Measurements from ENCODE around the gene CLCNKB. TPM values are rescaled to one million over a fixed set of nuclear protein-coding genes. Genes with fewer than 3 reads are reported as not detected.

The CLCNKB gene
- total and polyA plus RNA-seq, 2 experiments from 2014 or later, result 1.3 to 1.9 TPM

GRCh38 chr1:16010837-16011236, 32.7 kb upstream of the CLCNKB start:
- Histone ChIP-seq H3K4me2 (no peak overlapping the region), H3K4me1 (ENCODE audit: insufficient read depth) (peaks cover 19% of the 10 kb centered on the region), H4K20me1 (replicated peaks; ENCODE audit: insufficient read depth) (no peaks in the 10 kb centered on the region), H3K4me3 (no peak overlapping the region), H3K9me2 (ENCODE audit: insufficient read depth) (no peaks in the 10 kb centered on the region), H3K27me3 (ENCODE audit: insufficient read depth) (no peaks in the 10 kb centered on the region), H3K27ac (ENCODE audit: low read depth) (no peak overlapping the region), H3K79me2 (replicated peaks; ENCODE audit: insufficient read depth) (no peaks in the 10 kb centered on the region), H2AFZ (no peak overlapping the region), H3F3A (replicated peaks; ENCODE audit: low read depth) (peaks cover 6% of the 10 kb centered on the region; the same call in 1 of the 2 replicates), H3K36me3 (ENCODE audit: insufficient read depth) (no peaks in the 10 kb centered on the region)
- Mint-ChIP-seq H3K27me3 (ENCODE audit: insufficient read depth, low read depth, poor library complexity) (peaks cover 16% of the 10 kb centered on the region), H3K4me3 (no peak overlapping the region), H3K4me1 (peaks cover 39% of the 10 kb centered on the region), H3K27ac (no peak overlapping the region), H3K9me3 (no peaks in the 10 kb centered on the region), H3K36me3 (ENCODE audit: low read depth) (no peaks in the 10 kb centered on the region)
- TF ChIP-seq CREB1 (CRISPR knock-in tag; IDR thresholded peaks at IDR 0.05; ENCODE audit: low read depth), result no peak
- no peak for TF ChIP-seq ZNF114 (CRISPR knock-in tag; IDR thresholded peaks at IDR 0.05)
- no peak for TF ChIP-seq ZNF462 (CRISPR knock-in tag; IDR thresholded peaks at IDR 0.05)
- TF ChIP-seq STAT1 (IDR thresholded peaks at IDR 0.05; ENCODE audit: unreplicated experiment), result no peak
- TF ChIP-seq, protein P1, sequence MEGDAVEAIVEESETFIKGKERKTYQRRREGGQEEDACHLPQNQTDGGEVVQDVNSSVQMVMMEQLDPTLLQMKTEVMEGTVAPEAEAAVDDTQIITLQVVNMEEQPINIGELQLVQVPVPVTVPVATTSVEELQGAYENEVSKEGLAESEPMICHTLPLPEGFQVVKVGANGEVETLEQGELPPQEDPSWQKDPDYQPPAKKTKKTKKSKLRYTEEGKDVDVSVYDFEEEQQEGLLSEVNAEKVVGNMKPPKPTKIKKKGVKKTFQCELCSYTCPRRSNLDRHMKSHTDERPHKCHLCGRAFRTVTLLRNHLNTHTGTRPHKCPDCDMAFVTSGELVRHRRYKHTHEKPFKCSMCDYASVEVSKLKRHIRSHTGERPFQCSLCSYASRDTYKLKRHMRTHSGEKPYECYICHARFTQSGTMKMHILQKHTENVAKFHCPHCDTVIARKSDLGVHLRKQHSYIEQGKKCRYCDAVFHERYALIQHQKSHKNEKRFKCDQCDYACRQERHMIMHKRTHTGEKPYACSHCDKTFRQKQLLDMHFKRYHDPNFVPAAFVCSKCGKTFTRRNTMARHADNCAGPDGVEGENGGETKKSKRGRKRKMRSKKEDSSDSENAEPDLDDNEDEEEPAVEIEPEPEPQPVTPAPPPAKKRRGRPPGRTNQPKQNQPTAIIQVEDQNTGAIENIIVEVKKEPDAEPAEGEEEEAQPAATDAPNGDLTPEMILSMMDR (conservative IDR thresholded peaks at IDR 0.05; ENCODE audit: low read depth in 2 of 2), result no peak
- no peak for TF ChIP-seq ETS1 (IDR thresholded peaks at IDR 0.05)
- no peak for TF ChIP-seq POLR2AphosphoS5 (IDR thresholded peaks at IDR 0.05; ENCODE audit: low read depth)
- TF ChIP-seq EZH2 (IDR thresholded peaks at IDR 0.05; ENCODE audit: low read depth, unreplicated experiment), result no peak
- TF ChIP-seq NANOG (IDR thresholded peaks at IDR 0.05; ENCODE audit: borderline replicate concordance), result no peak
- TF ChIP-seq, protein P2, sequence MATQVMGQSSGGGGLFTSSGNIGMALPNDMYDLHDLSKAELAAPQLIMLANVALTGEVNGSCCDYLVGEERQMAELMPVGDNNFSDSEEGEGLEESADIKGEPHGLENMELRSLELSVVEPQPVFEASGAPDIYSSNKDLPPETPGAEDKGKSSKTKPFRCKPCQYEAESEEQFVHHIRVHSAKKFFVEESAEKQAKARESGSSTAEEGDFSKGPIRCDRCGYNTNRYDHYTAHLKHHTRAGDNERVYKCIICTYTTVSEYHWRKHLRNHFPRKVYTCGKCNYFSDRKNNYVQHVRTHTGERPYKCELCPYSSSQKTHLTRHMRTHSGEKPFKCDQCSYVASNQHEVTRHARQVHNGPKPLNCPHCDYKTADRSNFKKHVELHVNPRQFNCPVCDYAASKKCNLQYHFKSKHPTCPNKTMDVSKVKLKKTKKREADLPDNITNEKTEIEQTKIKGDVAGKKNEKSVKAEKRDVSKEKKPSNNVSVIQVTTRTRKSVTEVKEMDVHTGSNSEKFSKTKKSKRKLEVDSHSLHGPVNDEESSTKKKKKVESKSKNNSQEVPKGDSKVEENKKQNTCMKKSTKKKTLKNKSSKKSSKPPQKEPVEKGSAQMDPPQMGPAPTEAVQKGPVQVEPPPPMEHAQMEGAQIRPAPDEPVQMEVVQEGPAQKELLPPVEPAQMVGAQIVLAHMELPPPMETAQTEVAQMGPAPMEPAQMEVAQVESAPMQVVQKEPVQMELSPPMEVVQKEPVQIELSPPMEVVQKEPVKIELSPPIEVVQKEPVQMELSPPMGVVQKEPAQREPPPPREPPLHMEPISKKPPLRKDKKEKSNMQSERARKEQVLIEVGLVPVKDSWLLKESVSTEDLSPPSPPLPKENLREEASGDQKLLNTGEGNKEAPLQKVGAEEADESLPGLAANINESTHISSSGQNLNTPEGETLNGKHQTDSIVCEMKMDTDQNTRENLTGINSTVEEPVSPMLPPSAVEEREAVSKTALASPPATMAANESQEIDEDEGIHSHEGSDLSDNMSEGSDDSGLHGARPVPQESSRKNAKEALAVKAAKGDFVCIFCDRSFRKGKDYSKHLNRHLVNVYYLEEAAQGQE (IDR thresholded peaks at IDR 0.05; ENCODE audit: unreplicated experiment), result no peak
- DNase-seq (ENCODE audit: low spot score) (no peak), ATAC-seq (no peak)
